Measurements from ENCODE around the gene MATN1.

Gene MATN1

DNA sequence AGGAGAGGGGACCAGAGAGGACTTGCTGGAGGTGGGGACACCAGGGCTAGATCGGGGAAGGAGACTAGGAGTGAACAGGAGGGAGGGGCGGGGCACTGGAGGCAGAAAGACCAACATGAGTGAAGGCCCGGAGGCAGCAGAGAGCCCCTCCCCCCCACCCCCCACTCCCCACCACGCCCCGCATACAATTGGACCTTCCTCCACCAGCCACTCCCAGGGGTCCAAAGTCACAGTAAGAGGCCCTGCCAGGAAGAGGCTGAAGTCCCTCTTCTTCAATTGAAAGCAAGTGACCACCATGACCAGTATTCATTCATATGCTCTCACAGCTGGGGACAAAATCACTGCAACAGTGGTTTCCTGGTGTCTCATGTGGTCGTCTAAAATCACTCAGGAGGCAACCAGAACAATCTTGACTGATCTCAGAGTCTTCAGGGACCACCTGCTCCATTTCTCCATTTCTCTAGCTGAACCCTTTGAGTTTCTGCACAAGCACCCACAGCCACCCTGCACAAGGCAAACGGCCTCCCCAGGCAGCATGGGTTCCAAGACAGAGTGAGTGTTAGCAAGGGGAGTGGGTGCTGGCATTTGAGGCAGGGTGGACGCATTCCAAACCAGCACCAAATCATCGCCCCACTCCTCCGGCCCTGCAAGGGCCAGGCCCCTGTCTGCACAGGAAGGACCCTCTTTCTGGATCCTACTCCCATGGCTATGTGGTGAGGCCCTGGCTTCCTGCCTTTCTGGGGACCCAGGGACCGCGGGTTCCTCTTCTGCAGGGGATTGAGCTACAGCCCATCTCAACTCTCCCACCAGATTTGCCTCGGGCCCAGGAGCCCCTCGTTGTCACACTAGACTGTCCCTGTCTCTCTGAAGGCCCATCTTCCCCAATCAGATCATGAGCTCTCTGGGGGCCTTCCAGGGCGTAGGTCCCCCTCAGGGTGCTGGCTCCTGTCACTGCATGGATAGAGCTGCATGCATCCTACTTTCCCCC is 17.2 kb upstream of the MATN1 start:
- no peak for TF ChIP-seq CTCF (IDR thresholded peaks at IDR 0.05)

DNA sequence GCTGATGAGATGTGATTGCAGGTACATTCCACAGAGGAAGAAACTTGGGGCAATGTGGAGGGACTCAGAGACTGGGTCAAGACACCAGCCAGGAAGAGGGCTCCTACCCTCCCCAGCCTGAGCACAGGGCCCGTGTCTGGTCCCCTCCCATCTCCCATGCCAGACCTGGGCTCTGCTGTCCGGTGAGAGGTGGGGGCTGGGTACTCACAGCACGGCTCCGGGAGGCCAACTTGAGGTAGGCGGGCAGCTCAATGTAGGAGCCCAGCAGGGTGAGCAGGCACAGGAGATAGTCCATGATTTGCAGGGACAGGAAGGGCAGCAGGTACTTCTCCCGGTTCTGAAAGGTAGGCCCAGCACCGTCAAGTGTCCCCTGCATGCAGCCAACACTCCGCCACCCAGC is 16.2 kb upstream of the MATN1 start:
- TF ChIP-seq CTCF (IDR thresholded peaks at IDR 0.05), result no peak

DNA sequence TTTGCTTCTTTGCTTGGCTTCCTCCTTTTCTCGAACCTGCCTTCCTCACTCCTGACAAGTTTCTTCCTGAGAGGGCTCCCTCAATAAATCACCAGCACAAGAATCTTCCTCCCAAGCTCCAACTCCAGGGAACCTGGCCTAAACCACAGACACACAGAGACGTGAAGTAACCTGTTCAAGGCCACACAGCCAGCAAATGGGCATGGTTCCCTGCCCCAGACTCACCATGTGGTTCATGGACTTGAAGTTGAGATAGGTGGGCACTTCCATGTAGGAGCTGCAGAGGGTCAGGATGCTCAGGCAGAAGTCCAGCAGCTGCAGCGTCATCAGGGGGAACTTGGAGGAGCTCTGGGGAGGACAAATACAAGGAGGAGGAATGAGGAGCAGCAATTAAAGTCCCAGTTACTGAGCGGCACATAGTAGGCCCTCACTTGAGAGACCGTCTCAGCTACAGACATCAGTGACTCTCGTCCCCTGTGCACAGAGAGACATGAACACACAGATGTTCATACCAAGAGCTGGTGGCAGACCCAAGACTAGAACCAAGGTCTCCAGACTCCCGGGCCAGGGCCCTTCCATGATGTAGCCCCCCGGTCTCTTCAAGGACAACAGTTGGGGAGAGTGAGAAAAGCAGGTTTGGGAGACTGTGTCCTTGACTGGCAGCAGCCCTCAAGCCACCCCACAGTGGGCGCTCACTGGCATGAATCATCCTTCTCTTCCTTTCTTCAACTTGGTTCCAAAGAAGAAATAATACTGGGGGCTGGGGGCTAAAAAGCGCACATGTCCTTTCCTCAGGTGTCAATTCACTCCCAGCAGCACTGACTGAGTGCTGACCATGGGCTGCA is 15.6 kb upstream of the MATN1 start:
- no peak for TF ChIP-seq CTCF (IDR thresholded peaks at IDR 0.05)

DNA sequence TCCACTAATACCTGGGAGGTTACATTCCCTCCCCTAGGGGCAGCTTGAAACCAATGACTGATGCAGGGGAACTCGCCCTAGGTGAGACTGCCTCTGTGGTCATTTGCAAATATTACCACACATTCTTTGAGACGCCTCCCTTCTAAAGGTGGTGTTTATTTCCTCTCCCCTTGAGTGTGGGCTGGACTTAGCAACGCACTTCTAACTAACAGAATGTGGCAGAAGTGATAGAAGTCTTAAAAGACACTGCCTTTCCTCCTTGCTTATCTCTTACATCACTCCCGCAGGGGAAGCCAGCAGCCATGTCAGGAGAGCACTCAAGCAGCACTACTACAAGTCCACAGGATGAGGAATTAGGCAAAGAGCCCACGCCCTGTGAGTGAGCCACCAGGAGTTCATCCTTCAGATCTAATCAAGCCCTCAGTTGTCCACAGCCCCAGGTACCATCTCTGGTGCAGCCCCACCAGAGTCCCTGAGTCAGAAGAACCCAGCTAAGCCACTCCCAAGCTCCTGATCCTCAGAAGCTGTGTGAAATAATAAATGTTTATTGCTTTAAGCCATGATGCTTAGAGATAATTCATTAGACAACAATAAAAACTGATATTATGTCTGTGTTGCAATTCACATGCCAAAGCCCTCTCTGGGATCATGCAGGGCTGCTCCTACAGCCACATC is 14.8 kb upstream of the MATN1 start:
- no peak for TF ChIP-seq CTCF (IDR thresholded peaks at IDR 0.05)

DNA sequence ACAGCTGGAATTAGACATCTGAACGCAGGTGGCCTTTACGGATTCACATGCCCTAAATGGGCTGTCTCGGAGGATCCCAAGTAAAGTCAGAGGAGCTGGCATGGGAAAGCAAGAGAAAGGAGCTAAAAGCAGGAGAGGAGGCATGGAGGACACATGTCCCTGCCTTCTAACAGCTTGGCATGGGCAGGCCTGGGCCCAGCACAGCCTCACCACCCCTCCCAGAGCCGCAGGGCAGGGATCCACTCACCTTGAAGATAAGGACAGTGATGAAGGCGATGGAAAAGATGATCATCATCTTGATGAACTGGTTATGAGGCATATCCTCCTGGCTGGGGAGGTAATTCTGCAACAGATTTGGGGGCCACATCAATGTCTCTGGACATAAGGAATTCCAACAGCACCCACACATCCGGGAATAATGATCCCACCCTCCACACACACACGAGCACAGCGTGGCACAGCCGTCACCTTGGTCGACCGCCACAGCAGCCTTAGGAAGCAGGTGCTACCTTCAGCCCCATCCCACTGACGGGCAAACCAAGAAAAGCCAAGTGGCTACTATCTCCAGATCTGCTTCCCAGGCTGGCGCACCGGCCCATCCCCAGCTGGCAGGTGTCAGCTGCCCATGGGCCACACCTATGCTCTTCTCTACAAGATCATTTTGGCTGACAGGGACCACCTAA is 14.1 kb upstream of the MATN1 start:
- no peak for TF ChIP-seq CTCF (IDR thresholded peaks at IDR 0.05)

- no peak for TF ChIP-seq CTCF (IDR thresholded peaks at IDR 0.05)
Measured at GRCh38 chr1:30735668-30736498, 12.5 kb upstream of the MATN1 start.

All from LNCAP (cell line).